Measurements from ENCODE around the gene LMAN1.

DNA sequence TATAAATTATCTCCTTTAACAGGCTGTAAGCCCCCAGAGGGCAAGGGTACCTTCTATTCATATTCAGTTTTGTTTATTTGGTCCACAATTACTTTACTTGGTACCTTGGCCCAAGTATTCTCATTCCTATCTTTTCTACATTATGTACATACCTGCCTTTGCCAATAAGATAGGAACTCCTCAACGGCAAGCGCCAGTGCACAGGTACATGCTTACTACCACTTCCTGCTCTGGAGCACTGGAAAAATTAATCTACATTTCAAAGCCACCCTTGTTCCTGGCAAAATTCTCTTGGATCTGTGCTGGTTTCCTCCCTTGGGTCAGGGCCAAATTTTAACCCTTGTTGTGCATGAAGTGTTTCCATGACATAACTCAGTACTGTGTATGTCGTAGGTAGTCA, 34.3 kb upstream of the LMAN1 start:
- TF ChIP-seq POLR2A (IDR thresholded peaks at IDR 0.05; ENCODE audit: low read depth, low read length) = no peak
- TF ChIP-seq SPI1 (IDR thresholded peaks at IDR 0.05; ENCODE audit: low read depth, low read length) = no peak
- TF ChIP-seq POLR2AphosphoS5 (IDR thresholded peaks at IDR 0.05; ENCODE audit: low read depth, low read length) = no peak
- TF ChIP-seq POU2F2 (IDR thresholded peaks at IDR 0.05; ENCODE audit: low read depth, low read length) = no peak

All from GM12891 (cell line).